WERI-Rb-1 (cell line): ENCODE measurements around the gene NEK7.

Experiments used
- DNase-seq: peaks from one replicate; pipeline ENCODE4 v3.0.0-alpha.2; 2020
- H3K27ac ChIP-seq: fragments of 250-450 bp; sonication (Bioruptor Pico); 2 replicates; pipeline ENCODE4 v1.5.1; 2020; ENCODE audit warnings: mild to moderate bottlenecking, moderate library complexity
- H3K27me3 ChIP-seq: fragments of 250-450 bp; sonication (Bioruptor Pico); 2 replicates; pipeline ENCODE4 v1.5.1; 2021; ENCODE audit warnings: mild to moderate bottlenecking, low read depth, moderate library complexity; ENCODE audit not compliant: insufficient read depth, severe bottlenecking
- H3K36me3 ChIP-seq: fragments of 250-450 bp; sonication (Bioruptor Pico); 2 replicates; pipeline ENCODE4 v1.5.1; 2020; ENCODE audit warnings: mild to moderate bottlenecking, moderate library complexity
- H3K4me3 ChIP-seq: 2 replicates; pipeline ENCODE4 v1.5.1; 2011; ENCODE audit warnings: low read depth, mild to moderate bottlenecking, control low read depth, low read length
- H3K9me3 ChIP-seq: fragments of 250-450 bp; sonication (Bioruptor Pico); 2 replicates; pipeline ENCODE4 v1.5.1; 2021; ENCODE audit warnings: mild to moderate bottlenecking, moderate library complexity; ENCODE audit not compliant: severe bottlenecking
- TF ChIP-seq, protein P1 (sequence below): IDR thresholded peaks from 2 replicates; pipeline ENCODE4 v1.5.1; 2011; ENCODE audit warnings: low read depth, mild to moderate bottlenecking, control low read depth, inconsistent platforms, low read length

The NEK7 gene

DNA sequence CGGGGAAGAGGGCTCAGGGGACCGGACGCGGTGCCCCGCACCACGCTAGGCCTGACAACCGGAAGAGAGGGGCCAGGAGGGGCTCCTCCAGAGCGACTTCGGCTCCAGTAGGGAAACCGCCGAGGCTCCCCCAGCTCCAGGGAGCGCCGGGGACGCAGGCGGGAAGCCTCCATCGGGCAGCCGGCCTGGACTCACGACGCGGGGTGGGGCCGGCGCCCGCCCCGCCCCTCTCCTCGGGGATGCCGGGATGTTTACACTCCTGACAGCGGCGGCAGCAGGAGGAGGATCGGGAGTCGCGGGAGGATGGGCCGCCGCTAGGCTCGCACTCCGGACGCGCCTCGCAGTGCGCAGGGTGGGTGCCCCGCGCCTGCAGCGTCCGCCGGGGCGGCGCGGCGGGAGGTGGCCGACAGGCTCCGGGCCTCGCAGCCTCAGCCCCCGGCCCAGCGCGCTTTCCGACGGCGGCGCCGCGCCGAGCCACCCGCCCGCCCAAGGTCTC is at the start of gene NEK7:
Gene NEK7 (plus strand): TSS at position 254 of the 496 bp plus-strand sequence. CDS start 75,583 bp downstream, outside the sequence.
- Histone ChIP-seq H3K9me3 (no peaks in the 10 kb centered on the region), H3K27ac (peak within 1 kb of the TSS; percentile 88), H3K4me3 (peak within 1 kb of the TSS; percentile 75), H3K27me3 (no peaks in the 10 kb centered on the region), H3K36me3 (no peaks in the 10 kb centered on the region)
- TF ChIP-seq, protein P1, sequence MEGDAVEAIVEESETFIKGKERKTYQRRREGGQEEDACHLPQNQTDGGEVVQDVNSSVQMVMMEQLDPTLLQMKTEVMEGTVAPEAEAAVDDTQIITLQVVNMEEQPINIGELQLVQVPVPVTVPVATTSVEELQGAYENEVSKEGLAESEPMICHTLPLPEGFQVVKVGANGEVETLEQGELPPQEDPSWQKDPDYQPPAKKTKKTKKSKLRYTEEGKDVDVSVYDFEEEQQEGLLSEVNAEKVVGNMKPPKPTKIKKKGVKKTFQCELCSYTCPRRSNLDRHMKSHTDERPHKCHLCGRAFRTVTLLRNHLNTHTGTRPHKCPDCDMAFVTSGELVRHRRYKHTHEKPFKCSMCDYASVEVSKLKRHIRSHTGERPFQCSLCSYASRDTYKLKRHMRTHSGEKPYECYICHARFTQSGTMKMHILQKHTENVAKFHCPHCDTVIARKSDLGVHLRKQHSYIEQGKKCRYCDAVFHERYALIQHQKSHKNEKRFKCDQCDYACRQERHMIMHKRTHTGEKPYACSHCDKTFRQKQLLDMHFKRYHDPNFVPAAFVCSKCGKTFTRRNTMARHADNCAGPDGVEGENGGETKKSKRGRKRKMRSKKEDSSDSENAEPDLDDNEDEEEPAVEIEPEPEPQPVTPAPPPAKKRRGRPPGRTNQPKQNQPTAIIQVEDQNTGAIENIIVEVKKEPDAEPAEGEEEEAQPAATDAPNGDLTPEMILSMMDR, result peak; percentile 12; the same call in 1 of the 2 replicates
- DNase-seq, result peak; percentile 96

DNA sequence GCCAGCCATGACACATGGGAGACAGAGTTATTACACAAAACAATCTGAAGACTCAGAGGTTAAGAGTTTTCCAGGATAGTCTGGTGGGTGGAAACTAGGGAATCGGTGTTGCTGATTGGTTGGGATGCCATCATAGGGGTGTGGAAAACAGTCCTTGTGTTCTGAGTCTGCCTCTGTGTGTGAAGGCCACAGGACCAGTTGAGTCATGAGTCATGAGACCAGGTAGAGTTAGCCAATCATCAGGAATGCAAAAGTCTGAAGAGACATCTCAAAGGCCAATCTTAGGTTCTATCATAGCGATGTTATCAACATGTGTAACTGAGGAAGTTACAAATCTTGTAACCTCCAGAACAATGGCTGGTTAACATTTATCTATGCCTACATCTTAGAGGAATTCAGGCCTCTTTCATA is 49.7 kb upstream of the NEK7 start:
- H3K4me3 ChIP-seq, result no peak overlapping the region
- no peaks in the 10 kb centered on the region for H3K36me3 ChIP-seq
- no peaks in the 10 kb centered on the region for H3K27me3 ChIP-seq
- H3K9me3 ChIP-seq, result no peaks in the 10 kb centered on the region
- TF ChIP-seq, protein P1, result no peak
- H3K27ac ChIP-seq, result no peak overlapping the region
- DNase-seq, result no peak

DNA sequence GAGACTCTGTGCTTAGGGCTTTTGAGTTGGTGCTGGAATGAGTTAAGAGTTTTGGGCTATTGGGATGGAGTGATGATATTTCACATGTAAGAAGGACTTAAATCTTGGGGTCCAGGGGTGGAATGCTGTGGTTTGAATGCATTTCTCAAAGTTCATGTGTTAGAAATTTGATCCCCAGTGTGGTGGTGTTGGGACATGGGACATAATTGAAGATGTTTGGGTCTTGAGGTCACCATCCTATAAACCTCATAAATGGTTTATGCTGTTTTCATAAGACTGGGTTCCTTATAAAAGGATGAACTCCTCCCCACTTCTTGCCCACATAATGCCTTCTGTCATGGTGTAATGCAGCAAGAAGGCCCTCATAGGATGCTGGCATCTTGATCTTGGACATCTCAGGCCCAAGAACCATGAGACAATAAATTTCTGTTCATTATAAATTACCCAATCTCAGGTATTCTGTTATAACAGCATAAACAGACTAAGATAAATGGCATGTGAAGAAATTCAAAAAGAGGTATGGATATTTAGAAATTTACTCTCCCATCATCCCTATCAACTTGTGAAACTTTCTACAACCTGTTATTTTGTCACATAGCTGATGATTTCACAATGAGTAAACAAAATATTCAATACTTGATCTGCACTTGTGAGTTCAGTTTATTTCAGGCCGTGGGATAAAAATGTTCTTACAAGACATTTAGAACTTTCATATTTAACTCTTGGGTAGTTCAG is 48.0 kb upstream of the NEK7 start:
- Histone ChIP-seq H3K4me3 (no peak overlapping the region), H3K9me3 (no peaks in the 10 kb centered on the region), H3K36me3 (no peaks in the 10 kb centered on the region), H3K27ac (no peak overlapping the region), H3K27me3 (no peaks in the 10 kb centered on the region)
- TF ChIP-seq, protein P1, result no peak
- DNase-seq, result no peak

DNA sequence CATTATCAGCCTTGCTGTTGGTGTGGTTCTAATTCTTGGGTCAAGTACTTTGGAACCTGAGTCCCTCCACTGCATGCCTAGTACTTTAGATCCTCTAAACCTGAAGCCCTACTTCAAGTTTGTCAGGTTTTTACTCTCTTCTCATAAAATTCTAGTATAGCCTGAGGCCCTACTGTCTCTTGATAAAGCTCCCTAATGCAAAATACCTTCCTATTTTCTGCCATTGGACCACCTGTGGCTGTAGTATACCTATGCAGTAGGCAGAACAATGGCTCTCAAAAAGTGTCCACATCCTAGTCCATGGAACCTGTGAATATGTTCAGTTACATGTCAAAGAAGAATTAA is 47.5 kb upstream of the NEK7 start:
- Histone ChIP-seq H3K4me3 (no peak overlapping the region), H3K36me3 (no peaks in the 10 kb centered on the region), H3K27ac (no peak overlapping the region), H3K27me3 (no peaks in the 10 kb centered on the region), H3K9me3 (no peaks in the 10 kb centered on the region)
- no peak for DNase-seq
- TF ChIP-seq, protein P1, result no peak

DNA sequence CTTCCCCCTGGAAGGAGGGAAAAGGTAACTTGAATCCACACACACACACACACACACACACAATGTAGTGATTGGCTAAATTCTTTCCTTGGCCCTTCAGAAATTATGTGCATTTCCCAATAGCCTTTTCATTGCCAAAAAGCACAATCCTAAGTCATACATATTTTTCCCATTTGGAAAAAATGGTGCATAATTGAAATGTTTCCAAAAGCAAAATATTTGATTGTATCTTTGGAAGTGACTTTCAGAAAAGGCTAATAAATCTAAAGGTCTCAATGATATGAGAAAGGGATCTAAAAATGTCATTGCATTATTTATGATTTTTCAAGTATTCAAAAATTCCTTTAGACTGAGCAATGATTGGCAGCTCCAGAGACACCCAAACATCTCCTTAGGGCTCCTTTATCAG is 43.5 kb upstream of the NEK7 start:
- Histone ChIP-seq H3K9me3 (no peaks in the 10 kb centered on the region), H3K36me3 (no peaks in the 10 kb centered on the region), H3K27ac (no peak overlapping the region), H3K4me3 (no peak overlapping the region), H3K27me3 (no peaks in the 10 kb centered on the region)
- DNase-seq, result no peak
- TF ChIP-seq, protein P1, result no peak

DNA sequence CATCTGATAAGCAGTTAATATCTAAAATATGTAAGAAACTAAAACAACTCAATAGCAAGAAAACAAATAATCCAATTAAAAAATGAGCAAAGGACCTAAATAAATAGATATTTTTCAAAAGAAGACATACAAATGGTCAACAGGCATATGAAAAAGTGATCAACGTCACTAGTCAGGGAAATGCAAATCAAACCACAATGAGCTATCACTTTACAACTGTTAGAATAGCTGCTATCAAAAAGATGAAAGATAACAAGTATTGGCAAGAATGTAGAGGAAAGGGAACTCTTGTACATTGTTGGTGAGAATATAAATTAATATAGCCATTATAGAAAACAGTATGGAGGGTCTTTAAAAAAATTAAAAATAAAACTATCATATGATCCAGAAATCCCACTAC is 40.7 kb upstream of the NEK7 start:
- Histone ChIP-seq H3K36me3 (no peaks in the 10 kb centered on the region), H3K9me3 (no peaks in the 10 kb centered on the region), H3K4me3 (no peak overlapping the region), H3K27ac (no peak overlapping the region), H3K27me3 (no peaks in the 10 kb centered on the region)
- DNase-seq, result no peak
- TF ChIP-seq, protein P1, result no peak
